ENCODE results near the gene HTR3C.
"Not testable (repeated sequence)": the region's sequence is repeated elsewhere in the genome, so short reads cannot be mapped to it uniquely, and the experiment has no call there.

HTR3C gene

DNA sequence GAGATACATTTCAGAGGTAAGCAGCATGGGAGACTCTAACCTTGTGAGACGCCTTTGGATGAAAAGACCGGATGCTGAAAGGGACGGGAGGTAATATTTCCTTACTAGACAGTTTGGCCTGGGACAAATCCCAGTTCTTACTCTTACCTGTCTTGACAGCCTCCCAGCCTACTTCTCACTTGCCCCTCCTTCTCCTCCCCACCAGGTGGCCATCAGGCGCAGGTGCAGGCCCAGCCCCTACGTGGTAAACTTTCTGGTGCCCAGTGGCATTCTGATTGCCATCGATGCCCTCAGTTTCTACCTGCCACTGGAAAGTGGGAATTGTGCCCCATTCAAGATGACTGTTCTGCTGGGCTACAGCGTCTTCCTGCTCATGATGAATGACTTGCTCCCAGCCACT is 15.0 kb upstream of the HTR3C start:
- no peak for DNase-seq

DNA sequence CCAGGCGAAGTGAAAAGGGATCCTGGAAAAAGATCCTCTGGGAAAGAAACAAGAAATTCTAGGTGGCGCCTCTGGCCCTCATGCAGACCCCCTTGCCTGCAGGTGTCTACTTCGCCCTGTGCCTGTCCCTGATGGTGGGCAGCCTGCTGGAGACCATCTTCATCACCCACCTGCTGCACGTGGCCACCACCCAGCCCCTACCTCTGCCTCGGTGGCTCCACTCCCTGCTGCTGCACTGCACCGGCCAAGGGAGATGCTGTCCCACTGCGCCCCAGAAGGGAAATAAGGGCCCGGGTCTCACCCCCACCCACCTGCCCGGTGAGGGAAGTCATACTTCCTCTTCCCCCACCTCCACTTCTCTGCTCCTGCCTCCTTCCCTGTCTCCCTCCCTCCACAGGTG is 14.5 kb upstream of the HTR3C start:
- not testable (repeated sequence) for DNase-seq

DNA sequence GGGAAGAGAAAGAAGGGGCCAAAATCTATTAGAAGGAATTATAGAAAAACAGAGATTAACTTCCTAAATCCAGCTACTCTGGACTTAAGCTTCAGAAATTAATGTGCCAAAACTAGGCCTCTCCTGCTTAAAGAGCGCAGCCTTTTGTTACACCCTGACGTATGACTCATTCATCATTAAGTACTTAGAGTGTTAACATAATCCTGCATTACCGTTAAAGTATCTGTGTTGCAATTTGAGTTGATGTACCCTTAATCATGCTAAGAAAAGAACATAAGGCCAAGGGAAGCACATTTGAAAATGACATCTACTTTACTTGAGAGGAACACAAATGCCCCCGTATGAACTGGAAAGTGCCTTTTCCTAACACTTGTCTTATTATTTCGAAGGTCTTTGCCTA is 13.4 kb upstream of the HTR3C start:
- peak; percentile 90 to 99 for DNase-seq

DNA sequence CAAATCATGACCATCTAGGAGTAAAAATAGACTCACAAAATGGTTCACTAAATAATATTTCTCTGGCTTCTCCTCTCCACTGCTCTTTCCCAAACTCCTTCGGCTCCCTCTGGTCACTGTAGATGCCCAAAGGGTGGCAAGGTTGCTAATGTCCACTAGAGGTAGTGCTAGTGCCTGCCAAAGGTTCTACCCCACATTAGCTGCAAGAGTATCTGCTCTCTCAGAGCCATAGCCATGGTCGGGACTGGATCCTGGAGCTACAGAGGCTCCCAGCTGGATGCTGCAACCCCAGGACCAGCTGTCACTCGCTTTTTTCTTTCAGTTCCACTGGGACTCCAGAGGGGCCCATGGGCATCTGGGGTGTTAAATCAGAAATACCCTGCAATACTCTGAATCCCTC is 12.8 kb upstream of the HTR3C start:
- DNase-seq: peak; percentile 79 to 94

DNA sequence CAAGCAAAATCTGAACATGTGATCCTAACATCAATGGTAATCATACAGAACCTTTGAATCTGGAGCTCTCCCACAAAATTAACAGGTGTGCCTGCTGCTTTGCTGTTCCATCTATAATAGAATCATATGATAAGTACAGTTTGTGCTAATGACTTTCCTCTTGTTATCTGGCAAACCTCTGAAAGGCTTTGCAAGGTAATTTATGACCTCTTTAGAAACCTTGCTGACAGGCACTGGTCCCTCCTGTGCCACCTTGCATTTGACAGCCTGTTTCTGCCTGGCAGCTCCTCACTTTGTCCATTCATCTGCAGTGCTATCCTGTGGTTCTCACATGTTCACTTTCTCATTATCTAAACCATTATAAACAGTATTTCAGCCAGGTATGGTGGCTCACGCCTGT is 10.2 kb upstream of the HTR3C start:
- peak in 1 of 2 experiments; percentile 40 for DNase-seq

DNA sequence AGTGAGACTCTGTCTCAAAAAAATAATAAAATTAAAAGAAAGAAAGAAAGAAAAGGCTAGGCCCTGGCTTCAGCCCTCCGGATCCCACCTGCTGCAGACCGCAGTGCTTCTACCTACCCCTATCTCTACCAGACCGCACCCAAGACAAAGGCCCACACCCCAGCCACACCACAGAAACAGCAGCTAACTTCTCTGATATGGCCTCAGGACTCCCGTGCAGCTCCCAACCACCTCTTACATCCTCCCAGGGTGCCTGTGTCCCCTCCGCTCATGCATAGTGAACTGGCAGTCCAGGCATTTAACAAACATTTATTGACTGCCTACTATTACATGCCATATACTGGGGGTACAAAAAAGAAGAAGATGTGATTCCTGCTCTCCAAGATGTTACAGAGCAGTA is 6.9 kb upstream of the HTR3C start:
- no peak for DNase-seq

DNA sequence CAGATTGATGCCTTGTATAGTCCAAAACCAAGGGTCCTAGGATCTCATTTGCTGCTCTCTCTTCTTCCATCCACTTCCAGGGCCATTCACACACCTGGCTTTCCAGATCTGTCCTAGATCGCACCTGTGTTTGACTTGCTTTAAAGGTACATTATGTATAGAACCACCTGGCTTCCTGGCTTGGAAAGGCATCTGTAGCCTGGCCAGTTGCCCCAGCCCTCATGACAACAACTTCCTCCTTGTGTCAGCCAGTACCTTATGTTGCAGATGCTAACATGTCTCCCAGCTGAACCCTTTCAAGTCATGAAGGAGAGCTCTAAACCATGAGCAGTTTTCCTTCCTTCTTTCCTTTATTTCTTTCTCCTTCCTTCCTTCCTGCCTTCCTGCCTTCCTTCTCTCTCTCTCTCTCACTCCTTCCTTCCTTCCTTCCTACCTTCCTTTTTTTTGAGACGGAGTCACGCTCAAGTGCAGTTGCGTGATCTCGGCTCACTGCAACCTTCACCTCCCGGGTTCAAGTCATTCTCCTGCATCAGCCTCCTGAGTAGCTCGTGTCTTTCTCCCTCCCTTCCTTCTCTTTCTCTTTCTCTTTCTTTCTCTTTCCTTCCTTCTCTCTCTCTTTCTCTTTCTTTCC is 2.5 kb upstream of the HTR3C start:
- no peak for DNase-seq

DNA sequence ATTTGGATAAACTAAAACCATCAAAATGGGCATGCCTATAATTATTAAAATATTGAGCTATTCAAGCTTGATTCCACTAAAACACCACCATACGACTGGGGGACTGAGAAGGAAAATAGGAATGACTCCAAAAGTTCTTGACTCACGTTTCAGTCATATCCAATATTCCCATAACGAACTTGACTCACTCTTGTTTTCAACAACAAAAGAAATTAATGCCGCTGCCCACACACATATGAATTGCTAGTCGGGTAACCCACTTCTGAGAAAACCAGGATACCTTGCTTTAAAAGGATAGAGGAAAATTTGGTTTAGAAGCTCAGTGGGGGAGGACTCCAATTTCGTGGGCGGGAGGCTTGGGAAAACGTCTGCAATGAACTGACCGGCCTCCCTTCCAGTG is 5.2 kb downstream of the HTR3C start:
- no peak for DNase-seq

DNA sequence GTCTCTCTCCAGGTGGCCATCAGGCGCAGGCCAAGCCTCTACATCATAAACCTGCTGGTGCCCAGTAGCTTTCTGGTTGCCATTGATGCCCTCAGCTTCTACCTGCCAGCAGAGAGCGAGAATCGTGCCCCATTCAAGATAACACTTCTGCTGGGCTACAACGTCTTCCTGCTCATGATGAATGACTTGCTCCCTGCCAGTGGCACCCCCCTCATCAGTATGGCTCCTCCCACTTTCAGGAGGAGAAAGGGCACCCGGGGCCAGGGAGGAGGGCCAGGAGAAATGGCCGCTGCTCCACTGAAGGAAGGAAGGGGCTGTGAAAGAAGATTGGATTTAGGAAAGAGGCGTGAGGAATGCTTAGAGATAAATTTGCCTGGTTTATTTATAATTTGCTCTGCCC is 6.6 kb downstream of the HTR3C start:
- DNase-seq: no peak

DNA sequence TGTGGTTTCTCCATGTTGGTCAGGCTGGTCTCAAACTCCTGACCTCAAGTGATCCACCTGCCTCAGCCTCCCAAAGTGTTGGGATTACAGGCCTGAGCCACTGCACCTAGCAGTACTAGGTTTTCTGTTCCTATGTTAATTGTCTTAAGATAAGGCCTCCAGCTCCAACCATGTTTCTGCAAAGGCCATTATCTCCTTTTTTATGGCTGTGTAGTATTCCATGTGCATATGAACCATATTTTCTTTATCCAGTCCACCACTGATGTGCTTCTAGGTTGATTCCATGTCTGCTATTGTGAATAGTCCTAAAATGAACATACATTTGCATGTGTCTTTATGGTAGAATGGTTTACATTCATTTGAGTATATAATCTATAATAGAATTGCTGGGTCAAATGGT is 9.8 kb downstream of the HTR3C start:
- no peak for DNase-seq

DNA sequence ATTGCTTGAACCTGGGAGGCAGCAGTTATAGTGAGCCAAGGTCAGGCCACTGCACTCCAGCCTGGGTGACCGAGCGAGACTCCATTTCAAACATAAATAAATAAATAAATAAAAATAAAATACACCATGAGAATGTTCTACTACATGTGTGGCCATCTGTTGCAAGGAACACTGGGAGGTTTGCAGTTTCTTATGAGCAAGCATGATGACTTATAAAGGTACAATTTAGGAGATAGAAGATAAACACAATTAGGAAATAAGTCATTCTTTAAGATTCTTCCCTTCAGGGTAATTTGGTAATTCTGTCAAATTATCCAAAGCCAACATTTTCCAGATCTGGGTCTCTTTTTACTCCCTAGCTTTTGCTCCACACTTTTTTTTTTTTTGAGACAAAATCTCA is 13.4 kb downstream of the HTR3C start:
- no peak for DNase-seq

DNA sequence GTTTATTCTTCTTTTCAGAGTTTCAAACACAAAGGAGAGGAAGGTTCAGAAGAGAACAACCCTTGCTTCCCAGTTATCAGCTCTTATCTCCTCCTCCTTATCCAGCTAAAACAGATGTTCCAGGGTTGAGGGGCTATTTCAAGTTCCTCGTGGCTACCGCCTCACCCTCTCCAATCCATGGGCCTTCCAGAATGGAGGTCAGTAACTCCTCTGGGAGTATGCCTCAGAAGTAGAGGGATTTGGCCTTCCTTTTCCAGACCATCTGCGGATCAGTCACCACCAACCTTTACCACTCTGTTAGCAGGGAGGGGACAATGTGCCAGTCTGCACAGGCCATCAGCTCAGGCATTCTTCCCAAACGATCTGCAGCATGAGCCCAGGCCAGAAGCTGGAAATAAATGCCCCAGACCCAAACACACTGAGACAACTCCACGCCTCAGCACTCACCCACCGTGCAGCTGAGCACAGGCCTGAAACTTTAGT is 14.8 kb downstream of the HTR3C start:
- DNase-seq: no peak

DNA sequence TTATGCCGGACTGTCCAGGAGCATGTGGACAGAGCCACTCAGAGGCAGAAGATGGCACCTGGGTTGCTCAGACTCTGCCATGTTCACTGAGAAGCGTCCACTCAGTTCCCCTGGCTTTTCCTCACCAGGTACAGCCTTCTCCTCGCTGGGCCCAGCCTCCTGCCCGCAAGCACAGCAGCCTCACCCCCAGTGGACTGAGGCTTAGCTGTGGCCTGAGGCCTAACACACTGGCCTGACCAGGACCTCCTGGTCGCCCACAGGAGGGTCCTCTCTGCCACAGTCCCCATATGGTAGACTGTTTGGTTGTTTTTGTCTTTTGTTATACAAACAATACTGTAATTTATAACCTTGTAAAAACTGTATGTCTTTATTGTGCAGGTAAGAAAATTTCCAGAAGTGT is 15.5 kb downstream of the HTR3C start:
- no peak for DNase-seq

DNA sequence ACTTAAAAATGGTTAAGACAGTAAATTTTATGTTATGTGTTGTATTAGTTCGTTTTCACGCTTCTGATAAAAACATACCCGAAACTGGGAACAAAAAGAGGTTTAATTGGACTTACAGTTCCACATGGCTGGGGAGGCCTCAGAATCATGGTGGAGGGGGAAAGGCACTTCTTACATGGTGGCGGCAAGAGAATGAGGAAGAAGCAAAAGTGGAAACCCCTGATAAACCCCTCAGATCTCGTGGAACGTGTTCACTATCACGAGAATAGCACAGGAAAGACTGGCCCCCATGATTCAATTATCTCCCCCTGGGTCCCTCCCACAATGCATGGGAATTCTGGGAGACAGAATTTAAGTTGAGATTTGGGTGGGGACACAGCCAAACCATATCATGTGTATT is 18.3 kb downstream of the HTR3C start:
- not testable (repeated sequence) for DNase-seq

DNA sequence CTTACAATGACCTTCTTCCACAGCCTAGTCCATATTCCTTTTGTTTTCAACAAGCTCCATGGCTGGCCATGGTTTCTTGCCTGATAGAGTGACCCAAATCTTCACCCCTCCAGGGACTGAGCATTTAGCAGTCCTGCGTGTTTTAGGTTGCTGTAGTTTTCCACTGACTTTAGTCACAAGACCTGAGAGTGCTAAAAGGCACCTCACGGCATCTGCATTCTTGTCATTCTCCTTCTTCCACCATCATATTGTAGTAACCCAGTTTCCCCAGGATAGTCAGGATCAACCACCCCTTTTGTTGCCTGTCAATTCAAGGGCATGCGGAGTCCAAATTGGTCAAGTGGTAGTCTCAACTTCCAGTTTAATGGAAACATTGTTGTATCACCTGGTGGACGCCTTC is 20.8 kb downstream of the HTR3C start:
- no peak for DNase-seq

DNA sequence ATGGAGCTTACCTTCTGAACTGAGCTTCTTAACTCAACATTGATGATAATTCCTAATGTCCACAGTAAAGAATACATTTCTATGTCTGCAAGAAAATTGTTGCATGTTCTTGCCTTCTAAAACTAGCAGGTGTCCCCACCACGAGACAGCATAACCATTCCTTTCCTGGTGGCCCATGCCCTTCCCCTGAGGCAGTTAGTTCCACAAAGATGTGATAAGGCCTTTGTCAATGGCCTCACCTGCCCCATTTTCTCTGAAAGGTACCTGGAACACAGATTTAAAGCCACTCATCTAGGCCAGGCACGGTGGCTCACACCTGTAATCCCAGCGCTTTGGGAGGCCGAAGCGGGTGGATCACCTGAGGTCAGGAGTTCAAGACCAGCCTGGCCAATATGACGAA is 23.1 kb downstream of the HTR3C start:
- no peak for DNase-seq

DNA sequence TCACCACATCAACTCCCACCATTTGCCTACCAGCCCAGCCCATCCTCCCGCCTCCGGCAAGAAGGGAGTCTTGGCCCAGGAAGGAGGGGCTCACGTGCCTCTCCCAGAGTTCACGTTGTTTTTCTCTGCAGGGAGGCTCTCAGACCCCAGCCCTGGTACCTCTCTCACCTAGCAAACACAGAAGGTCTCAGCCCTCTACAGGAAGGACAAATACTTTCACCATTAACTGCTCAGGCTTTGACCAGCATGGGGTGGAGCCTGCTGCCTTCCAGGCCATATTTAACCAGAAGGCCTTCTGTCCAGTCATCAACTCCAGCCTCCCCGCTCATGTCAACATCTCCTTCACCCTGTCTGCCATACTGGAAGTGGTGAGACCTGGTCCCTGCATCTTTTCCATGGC is 25.0 kb downstream of the HTR3C start:
- no peak for DNase-seq

DNA sequence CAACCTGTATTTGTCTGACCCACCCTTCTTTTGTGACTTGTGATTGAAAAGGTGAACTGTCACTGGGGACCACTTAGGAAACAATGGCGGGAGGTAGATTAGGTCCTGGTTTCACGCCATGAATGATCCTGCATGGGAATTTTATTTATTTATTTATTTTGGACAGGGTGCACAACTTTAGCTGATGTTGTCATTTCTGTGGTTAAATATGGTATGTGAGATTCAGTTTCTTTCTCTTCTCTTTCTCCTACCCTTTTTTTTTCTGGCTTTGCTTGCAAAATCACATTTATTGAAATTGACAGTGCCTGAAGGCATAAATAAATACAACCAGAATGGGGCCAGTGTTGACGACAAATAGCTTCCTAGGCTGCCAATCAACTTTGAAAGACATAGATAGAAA is 26.0 kb downstream of the HTR3C start:
- no peak for DNase-seq

DNA sequence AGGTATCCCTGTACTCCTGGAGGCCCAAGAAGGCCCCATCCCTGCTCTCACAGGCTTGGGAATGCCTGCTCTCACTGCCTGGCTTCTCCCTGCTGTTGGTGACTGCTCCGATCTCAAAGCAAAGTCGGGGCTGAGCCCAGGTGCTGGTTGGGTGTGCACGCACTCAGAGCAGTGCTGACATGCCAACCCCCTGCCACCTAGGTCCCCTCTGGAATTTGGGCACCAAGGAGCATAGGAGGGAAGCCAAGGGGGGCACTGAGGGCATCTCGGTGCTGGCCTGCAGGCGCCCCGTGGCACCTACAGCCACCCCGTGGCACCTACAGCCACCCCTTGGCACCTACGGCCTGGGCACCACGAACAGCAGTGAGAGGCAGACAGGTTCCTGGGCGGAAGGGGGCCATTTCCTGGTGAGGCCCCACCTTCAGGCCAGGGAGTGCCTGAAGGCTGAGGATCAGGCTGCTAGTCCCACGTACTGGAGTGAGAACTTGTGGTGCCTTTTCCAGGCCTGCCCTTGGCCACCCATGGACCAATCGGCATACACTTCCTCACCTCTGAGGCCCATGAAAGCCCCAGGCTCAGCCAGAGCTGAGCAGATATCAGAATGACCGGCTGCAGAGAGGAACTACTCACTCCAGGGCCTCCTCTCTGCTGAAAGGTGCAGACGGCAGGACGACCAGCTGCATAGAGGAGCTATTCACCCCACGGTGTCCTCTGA is 28.4 kb downstream of the HTR3C start:
- DNase-seq: no peak

DNA sequence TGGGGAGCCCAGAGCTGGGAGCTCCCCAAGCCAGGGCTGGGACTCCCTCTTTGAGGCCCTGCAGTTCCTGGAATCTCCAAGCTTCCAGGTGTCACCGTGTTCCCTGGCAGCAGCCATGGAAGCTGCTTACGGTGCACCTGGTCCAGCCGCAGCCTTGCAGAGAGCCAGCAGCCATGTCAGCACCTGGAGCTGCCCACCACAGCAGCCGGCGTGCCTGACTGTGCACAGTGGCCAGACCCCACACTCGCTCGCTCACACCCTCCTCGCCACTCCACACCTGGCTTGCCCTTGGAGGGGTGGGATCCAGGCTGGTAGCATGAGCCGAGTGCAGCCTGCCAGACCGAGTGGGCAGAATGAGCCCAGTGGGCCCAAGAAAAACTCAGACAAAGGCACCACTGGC is 29.2 kb downstream of the HTR3C start:
- no peak for DNase-seq

DNA sequence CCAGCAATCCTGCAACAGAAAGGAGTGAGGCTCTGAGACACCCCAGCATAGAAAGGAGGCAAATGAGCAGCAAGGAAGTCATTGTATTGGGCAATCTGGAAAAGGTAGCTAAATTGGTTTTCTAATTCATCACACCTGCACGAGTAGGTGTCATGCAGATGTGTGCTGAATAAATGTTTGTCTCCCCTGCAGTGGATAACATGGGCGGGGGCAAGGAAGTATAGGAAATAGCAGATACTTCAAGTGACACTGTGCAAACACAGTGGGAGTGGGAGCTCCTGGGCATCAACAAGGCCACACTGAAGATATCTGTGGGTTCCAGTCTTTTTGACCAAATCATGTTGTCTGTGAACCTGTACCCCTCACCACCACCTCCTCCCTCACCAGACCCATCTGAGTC is 29.6 kb downstream of the HTR3C start:
- DNase-seq: no peak

DNA sequence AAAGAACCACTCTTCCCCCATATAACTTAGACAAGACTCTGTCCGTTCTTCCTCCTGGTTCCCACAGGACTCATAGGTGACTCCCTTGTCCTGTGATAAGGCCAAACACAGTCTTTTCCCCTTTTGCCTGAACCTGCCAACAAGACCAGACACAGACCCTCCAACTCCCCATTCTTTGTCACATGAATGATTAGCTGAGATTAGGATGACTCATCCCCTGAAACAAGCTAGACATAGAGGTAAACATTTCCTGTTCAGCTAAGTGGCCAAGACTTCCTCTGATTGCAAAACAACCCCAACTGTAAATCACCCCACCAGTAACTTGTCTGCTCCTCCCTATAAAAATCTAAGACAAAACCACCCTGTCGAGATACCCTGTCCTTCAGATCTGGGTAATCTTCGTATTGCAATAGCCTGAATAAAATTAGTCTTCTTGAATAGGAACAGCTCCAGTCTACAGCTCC is 32.6 kb downstream of the HTR3C start:
- no peak for DNase-seq

DNA sequence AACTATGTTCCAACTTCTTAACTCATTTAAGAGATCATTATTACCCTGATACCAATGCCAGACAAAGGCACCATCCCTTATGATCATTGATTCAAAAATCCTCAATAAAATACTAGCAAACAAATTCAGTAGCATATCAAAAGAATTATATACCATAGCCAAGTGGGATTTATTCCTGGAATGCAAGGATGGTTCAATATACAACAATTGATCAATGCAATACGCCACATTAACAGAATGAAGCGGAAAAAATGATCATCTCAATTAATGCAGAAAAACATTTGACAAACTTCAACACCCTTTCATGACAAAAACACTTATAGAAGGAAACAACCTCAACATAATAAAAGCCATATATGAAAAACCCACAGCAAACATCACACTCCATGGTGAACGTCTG is 39.4 kb downstream of the HTR3C start:
- no peak for DNase-seq

DNA sequence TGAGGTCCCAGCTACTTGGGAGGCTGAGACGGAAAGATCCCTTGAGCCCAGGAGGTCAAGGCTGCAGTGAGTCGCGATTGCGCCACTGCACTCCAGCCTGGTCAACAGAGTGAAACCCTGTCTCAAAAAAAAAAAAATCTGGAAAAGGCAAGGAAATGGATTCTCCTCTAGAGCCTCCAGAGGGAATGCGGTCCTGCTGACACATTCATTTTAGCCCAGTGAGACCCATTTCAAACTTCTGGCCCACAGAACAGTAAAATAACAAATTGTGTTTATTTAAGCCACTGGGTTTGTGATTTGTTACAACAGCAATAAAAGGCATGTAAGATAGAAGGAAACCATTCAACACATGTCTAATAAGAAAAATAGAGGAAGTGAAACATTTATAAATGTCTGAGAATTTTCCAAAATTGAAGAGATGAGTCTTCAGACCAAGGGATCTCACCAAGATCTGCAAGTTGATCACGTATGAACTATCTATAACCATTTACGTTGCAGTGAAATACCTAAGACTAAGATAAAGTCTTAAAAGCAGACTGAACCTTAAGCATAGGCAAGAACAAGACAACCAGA is 44.0 kb downstream of the HTR3C start, which contains the start of gene HTR3E:
Gene HTR3E (plus strand): TSS at position 254 of the 573 bp plus-strand sequence. CDS start 466 bp downstream, outside the sequence.
- DNase-seq: no peak
